Measurements from ENCODE around the gene TMEM61.

GRCh38 chr1:55021942-55022546 lies 41.6 kb downstream of the TMEM61 start:
- TF ChIP-seq CTCF (IDR thresholded peaks at IDR 0.05) = peak; percentile 77 to 95 (median 87)
- TF ChIP-seq POLR2A (IDR thresholded peaks at IDR 0.05) = no peak
